Endothelial cell of umbilical vein (primary cell): Measurements from ENCODE around the gene RSF1. TPM values are rescaled to one million over a fixed set of nuclear protein-coding genes. Genes with fewer than 3 reads are reported as not detected.

ENCODE experiments used
- BruUV-seq: library from RNA; stranded (reverse); fragments of 400-500 nt; replicated peaks from 2 replicates; lab custom pipeline; 2021; lab: Mats Ljungman, UMichigan
- CTCF ChIA-PET: fragments of 300-600, 350-600 bp; sonication (Branson Sonifier 250); formaldehyde crosslinking; loops from one replicate; lab custom pipeline; 2021; ENCODE audit warnings: antibody characterized with exemption, inconsistent platforms; lab: Charles Lee
- POLR2A ChIA-PET: fragments of 300-600, 350-600 bp; sonication (Branson Sonifier 250); formaldehyde crosslinking; loops from one replicate; lab custom pipeline; 2021; ENCODE audit warnings: antibody characterized with exemption, inconsistent platforms; lab: Charles Lee
- DNase-seq: peaks from one replicate; pipeline ENCODE4 v3.0.0-alpha.2; 2011; ENCODE audit warnings: low read depth, low spot score
- FAIRE-seq: peaks from 2 replicates; lab custom pipeline; 2011; peaks lifted over from hg19 to GRCh38; lab: Jason Lieb, UNC
- H2AFZ ChIP-seq: 2 replicates; pipeline ENCODE4 v1.6.0; 2012; ENCODE audit warnings: low read depth, low read length, control low read depth, inconsistent platforms
- H3K27ac ChIP-seq: 2 replicates; pipeline ENCODE4 v1.5.1; 2011; ENCODE audit warnings: low read depth, mild to moderate bottlenecking, control low read depth, low read length, moderate library complexity; ENCODE audit not compliant: insufficient read depth
- H3K27me3 ChIP-seq, 2 experiments: 2 replicates each; pipeline versions ENCODE4 v1.6.0 to v1.6.1; 2011; ENCODE audit warnings: low read length in 2 of 2, mixed read lengths in 1 of 2; ENCODE audit not compliant: control insufficient read depth in 2 of 2, insufficient read depth in 2 of 2
- H3K36me3 ChIP-seq, 2 experiments: 2 replicates in 1 of 2; 3 replicates in 1 of 2; pipeline ENCODE4 v1.5.1; 2011; ENCODE audit warnings: low read length in 2 of 2, mild to moderate bottlenecking in 1 of 2, moderate library complexity in 1 of 2; ENCODE audit not compliant: control insufficient read depth in 2 of 2, insufficient read depth in 2 of 2; ENCODE audit errors: extremely low read depth in 1 of 2
- H3K4me1 ChIP-seq: 3 replicates; pipeline ENCODE4 v1.5.1; 2011; ENCODE audit warnings: mild to moderate bottlenecking, low read length; ENCODE audit not compliant: control insufficient read depth, insufficient read depth; ENCODE audit errors: extremely low read depth
- H3K4me2 ChIP-seq: 2 replicates; pipeline ENCODE4 v1.6.1; 2011; ENCODE audit warnings: low read length, control low read depth, mixed read lengths; ENCODE audit not compliant: insufficient read depth
- H3K4me3 ChIP-seq, 3 experiments: fragments of 200-600 bp in 1 of 3; sonication (generic), shearing (Covaris generic) in 1 of 3; replicated peaks in 1 of 3; 2 replicates each; pipeline ENCODE4 v1.5.1; 2011 to 2016; ENCODE audit warnings: control low read depth in 3 of 3, low read length in 3 of 3, mild to moderate bottlenecking in 2 of 3, inconsistent platforms in 1 of 3, low read depth in 1 of 3, moderate library complexity in 1 of 3; ENCODE audit not compliant: insufficient read depth in 1 of 3
- H3K79me2 ChIP-seq: 2 replicates; pipeline ENCODE4 v1.6.0; 2012; ENCODE audit warnings: low read length, inconsistent platforms; ENCODE audit not compliant: control insufficient read depth, insufficient read depth
- H3K9ac ChIP-seq: replicated peaks from 2 replicates; pipeline ENCODE3; 2011; ENCODE audit warnings: low read length, control low read depth; ENCODE audit not compliant: insufficient read depth; ENCODE audit errors: extremely low read depth
- H3K9me1 ChIP-seq: replicated peaks from 3 replicates; pipeline ENCODE4 v1.6.0; 2011; ENCODE audit warnings: mild to moderate bottlenecking, low read length; ENCODE audit not compliant: control insufficient read depth, insufficient read depth; ENCODE audit errors: extremely low read depth
- H3K9me3 ChIP-seq: replicated peaks from 2 replicates; pipeline ENCODE4 v1.5.1; 2012; ENCODE audit warnings: low read length, inconsistent platforms; ENCODE audit not compliant: control insufficient read depth, insufficient read depth
- H4K20me1 ChIP-seq: replicated peaks from 2 replicates; pipeline ENCODE3; 2011; ENCODE audit warnings: mild to moderate bottlenecking, low read length; ENCODE audit not compliant: control insufficient read depth, insufficient read depth; ENCODE audit errors: extremely low read depth
- FOS ChIP-seq: IDR thresholded peaks from 2 replicates; pipeline ENCODE4 v1.6.1; 2011; ENCODE audit warnings: mild to moderate bottlenecking, low read length, moderate library complexity, borderline replicate concordance; ENCODE audit not compliant: insufficient read depth
- GATA2 ChIP-seq: IDR thresholded peaks from 2 replicates; pipeline ENCODE4 v1.7.0; 2011; ENCODE audit warnings: low read depth, mild to moderate bottlenecking, moderate library complexity, mixed read lengths, low read length; ENCODE audit not compliant: insufficient read length, insufficient read depth
- JUN ChIP-seq: IDR thresholded peaks from 2 replicates; pipeline ENCODE4 v1.6.1; 2011; ENCODE audit warnings: borderline replicate concordance, low read depth; ENCODE audit not compliant: insufficient read length, insufficient read depth
- POLR2A ChIP-seq: IDR thresholded peaks from 2 replicates; pipeline ENCODE4 v1.6.1; 2012; ENCODE audit warnings: low read depth, mild to moderate bottlenecking, control low read depth, low read length
- POLR2AphosphoS5 ChIP-seq: IDR thresholded peaks from 2 replicates; pipeline ENCODE4 v1.6.1; 2012; ENCODE audit warnings: low read depth, mild to moderate bottlenecking, control low read depth, low read length, moderate library complexity; ENCODE audit not compliant: insufficient read depth
- dilution Hi-C: fragments of 300-500 bp; cut with MboI; formaldehyde crosslinking; loops from one replicate; pipeline ENCODE4 v1.15.0; 2019; ENCODE audit warnings: low sequenced_read_pairs; ENCODE audit not compliant: extremely low pct_ligation_motif_present
- intact Hi-C: fragments of 100-400 bp; cut with micrococcal nuclease; formaldehyde crosslinking; loops from one replicate; pipeline ENCODE4 v1.10.0; 2022
- polyA plus RNA-seq, 4 experiments: library from polyadenylated mRNA; depleted of rRNA in 3 of 4; stranded (reverse) in 3 of 4; unstranded in 1 of 4; fragments of >200 nt; gene quantifications; 2 replicates each; pipeline versions ENCODE4 v1.2.1 to v1.2.3, GENCODE V29; 2011 to 2012; ENCODE audit warnings: missing spikeins in 1 of 4
- total RNA-seq: library from RNA; stranded (reverse); gene quantifications from 2 replicates; pipeline ENCODE4 v1.2.3, GENCODE V29; 2021
- TF ChIP-seq, protein P1 (sequence below), 2 donors: IDR thresholded peaks; 1 replicate in 1 of 2; 2 replicates in 1 of 2; pipeline ENCODE4 v1.5.1; 2011; ENCODE audit warnings: low read length in 2 of 2, mild to moderate bottlenecking in 2 of 2, moderate library complexity in 2 of 2, control low read depth in 1 of 2, inconsistent platforms in 1 of 2, low read depth in 1 of 2; ENCODE audit not compliant: insufficient read depth in 1 of 2; ENCODE audit errors: extremely low read depth in 1 of 2
- TF ChIP-seq, protein P2 (sequence below): IDR thresholded peaks from 2 replicates; pipeline ENCODE4 v1.6.1; 2011; ENCODE audit not compliant: insufficient read depth, insufficient read length

Gene RSF1
- total and polyA plus RNA-seq, 2 donors (not counting 3 experiments of a cell fraction or from before 2014, with no cell fraction given): 10.0 to 55.1 TPM

GRCh38 chr11:77642228-77642627 is 178.3 kb downstream of the RSF1 start:
- intact Hi-C loops (no loop called here), dilution Hi-C loops (no loop called here)
- H3K9me3 ChIP-seq: no peaks in the 10 kb centered on the region
- ChIA-PET CTCF (no interaction called here), POLR2A (no interaction called here)
- H3K4me3 ChIP-seq: no peak overlapping the region
- H3K27me3 ChIP-seq: no peaks in the 10 kb centered on the region
- H3K36me3 ChIP-seq: no peaks in the 10 kb centered on the region
- H4K20me1 ChIP-seq: no peaks in the 10 kb centered on the region
- no peak overlapping the region for H3K9ac ChIP-seq
- peaks cover 3% of the 10 kb centered on the region for H3K79me2 ChIP-seq
- FAIRE-seq: no peak
- TF ChIP-seq, protein P1, sequence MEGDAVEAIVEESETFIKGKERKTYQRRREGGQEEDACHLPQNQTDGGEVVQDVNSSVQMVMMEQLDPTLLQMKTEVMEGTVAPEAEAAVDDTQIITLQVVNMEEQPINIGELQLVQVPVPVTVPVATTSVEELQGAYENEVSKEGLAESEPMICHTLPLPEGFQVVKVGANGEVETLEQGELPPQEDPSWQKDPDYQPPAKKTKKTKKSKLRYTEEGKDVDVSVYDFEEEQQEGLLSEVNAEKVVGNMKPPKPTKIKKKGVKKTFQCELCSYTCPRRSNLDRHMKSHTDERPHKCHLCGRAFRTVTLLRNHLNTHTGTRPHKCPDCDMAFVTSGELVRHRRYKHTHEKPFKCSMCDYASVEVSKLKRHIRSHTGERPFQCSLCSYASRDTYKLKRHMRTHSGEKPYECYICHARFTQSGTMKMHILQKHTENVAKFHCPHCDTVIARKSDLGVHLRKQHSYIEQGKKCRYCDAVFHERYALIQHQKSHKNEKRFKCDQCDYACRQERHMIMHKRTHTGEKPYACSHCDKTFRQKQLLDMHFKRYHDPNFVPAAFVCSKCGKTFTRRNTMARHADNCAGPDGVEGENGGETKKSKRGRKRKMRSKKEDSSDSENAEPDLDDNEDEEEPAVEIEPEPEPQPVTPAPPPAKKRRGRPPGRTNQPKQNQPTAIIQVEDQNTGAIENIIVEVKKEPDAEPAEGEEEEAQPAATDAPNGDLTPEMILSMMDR (IDR thresholded peaks at IDR 0.05; ENCODE audit: extremely low read depth in 1 of 2, insufficient read depth in 1 of 2, low read depth in 1 of 2, low read length in 2 of 2): no peak
- TF ChIP-seq POLR2A: no peak
- no peak for TF ChIP-seq POLR2AphosphoS5
- no peak for TF ChIP-seq FOS
- no peak for TF ChIP-seq JUN
- TF ChIP-seq, protein P2, sequence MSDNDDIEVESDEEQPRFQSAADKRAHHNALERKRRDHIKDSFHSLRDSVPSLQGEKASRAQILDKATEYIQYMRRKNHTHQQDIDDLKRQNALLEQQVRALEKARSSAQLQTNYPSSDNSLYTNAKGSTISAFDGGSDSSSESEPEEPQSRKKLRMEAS: no peak
- no peak for TF ChIP-seq GATA2
- H3K4me2 ChIP-seq: no peak overlapping the region
- no peaks in the 10 kb centered on the region for H3K9me1 ChIP-seq
- no peak overlapping the region for H3K27ac ChIP-seq
- no peaks in the 10 kb centered on the region for H3K4me1 ChIP-seq
- DNase-seq: no peak
- no peak overlapping the region for H2AFZ ChIP-seq
- no TSS peak for BruUV-seq
